ENCODE measurements around the gene RCOR3.

- TF ChIP-seq POLR2A (IDR thresholded peaks at IDR 0.05; ENCODE audit: low read depth, low read length) (no peak), POLR2AphosphoS5 (IDR thresholded peaks at IDR 0.05; ENCODE audit: low read depth, low read length) (no peak)
Observed at GRCh38 chr1:211241071-211241470, 18.1 kb upstream of the RCOR3 start.
